Adrenal gland (tissue), 5 donors: ENCODE data around the gene ANO2.

Source experiments
- POLR2A ChIP-seq, 2 donors: fragments of 450-650 bp; IDR thresholded peaks; one replicate each; pipeline ENCODE4 v1.6.1; 2017; ENCODE audit warnings: antibody characterized with exemption in 2 of 2, mild to moderate bottlenecking in 2 of 2, moderate library complexity in 1 of 2
- TF ChIP-seq, protein P1 (sequence below), 6 experiments: fragments of 450-650 bp in 4 of 6; fragments of 200-600 bp in 2 of 6; sonication (generic) in 1 of 6; IDR thresholded peaks; 1 replicate in 5 of 6; 2 replicates in 1 of 6; pipeline versions ENCODE4 v1.5.1 to v1.8.0; 2016 to 2021; ENCODE audit warnings: antibody characterized with exemption in 6 of 6, mild to moderate bottlenecking in 2 of 6, moderate library complexity in 1 of 6
- donor health status: DM: no; HTN: no; CAD: no.

DNA sequence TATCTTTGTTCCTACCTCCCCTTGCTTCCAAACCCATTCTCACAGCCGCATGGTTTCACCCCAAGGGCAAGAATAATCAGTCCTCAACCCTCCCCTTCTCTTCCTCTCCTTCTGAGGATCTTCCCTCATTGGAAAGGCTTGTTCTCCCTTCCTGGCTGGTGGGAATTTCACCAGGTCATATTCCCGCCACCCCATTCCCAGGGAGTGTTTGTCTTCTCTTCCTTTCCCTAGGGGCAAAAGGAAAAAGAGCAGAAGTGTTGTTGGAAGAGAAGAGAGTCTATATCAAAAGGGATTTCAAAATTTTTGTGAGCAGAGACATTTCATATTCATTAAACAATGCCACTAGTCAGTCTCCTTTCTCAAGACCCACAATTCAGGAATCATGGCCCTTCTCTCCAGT is 176.9 kb downstream of the ANO2 start:
- TF ChIP-seq POLR2A (IDR thresholded peaks at IDR 0.05), result no peak
- TF ChIP-seq, protein P1, sequence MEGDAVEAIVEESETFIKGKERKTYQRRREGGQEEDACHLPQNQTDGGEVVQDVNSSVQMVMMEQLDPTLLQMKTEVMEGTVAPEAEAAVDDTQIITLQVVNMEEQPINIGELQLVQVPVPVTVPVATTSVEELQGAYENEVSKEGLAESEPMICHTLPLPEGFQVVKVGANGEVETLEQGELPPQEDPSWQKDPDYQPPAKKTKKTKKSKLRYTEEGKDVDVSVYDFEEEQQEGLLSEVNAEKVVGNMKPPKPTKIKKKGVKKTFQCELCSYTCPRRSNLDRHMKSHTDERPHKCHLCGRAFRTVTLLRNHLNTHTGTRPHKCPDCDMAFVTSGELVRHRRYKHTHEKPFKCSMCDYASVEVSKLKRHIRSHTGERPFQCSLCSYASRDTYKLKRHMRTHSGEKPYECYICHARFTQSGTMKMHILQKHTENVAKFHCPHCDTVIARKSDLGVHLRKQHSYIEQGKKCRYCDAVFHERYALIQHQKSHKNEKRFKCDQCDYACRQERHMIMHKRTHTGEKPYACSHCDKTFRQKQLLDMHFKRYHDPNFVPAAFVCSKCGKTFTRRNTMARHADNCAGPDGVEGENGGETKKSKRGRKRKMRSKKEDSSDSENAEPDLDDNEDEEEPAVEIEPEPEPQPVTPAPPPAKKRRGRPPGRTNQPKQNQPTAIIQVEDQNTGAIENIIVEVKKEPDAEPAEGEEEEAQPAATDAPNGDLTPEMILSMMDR (IDR thresholded peaks at IDR 0.05), result no peak
